GM19193 (cell line): ENCODE measurements around the gene POLR2C.

Experiments used
- POLR2A ChIP-seq: IDR thresholded peaks from 4 replicates; pipeline ENCODE4 v1.6.1; 2011; ENCODE audit not compliant: insufficient read depth, insufficient read length; ENCODE audit errors: extremely low read depth

Gene POLR2C

DNA sequence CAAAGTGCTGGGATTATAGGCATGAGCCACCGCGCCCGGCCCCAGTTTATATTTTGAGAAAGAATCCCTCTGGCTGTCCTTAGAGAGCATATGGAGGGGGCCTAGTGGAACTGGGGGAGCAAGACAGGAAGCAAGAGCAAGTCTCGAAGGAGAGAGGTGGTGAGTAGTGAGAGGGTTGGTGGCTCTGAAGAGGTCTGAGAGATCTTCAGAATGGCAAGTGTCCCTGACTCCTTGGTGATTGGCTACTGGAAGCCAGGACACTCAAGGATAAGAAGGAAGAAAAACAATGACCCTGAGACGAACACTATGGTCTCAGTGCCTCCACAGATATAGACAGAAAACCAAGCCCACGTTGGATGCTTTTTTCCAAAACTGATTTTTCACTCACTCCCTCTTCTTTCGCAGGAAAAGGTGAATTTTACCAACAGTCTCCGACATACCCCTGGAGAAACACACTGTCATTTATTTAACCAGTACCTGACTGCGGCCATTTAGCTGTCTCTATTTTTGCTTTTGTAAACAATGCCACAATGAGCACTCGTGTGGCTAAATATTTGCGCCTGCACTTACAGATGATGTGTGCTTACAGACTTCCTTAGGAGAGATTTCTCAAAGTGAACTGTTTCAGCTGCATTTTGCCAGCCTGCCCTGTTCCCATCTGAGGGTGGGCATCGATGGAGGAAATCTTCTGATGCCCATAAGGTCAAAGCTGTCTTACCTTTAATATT lies 39.7 kb downstream of the POLR2C start:
- no peak for TF ChIP-seq POLR2A

GRCh38 chr16:57503366-57503765 lies 40.9 kb downstream of the POLR2C start:
- TF ChIP-seq POLR2A, result no peak

DNA sequence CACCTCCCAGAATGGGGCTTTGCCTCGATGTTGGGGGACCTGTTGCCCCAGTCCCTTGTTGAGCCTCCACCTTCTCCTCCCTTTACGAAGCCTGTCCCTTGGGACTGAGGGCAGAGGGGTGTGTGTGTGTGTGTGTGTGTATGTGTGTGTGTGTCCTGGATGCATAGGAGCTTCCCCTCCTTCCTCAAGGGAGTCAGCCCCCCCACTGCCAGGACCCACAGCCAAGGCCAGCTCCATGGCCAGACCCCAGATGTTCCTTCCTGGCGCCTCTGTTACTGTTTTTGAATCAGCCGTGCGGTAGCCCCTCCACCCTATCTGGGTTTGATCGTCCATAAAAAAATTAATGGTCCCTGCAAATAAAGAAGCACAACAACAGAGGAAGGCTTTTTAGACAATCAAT lies 41.5 kb downstream of the POLR2C start:
- no peak for TF ChIP-seq POLR2A

DNA sequence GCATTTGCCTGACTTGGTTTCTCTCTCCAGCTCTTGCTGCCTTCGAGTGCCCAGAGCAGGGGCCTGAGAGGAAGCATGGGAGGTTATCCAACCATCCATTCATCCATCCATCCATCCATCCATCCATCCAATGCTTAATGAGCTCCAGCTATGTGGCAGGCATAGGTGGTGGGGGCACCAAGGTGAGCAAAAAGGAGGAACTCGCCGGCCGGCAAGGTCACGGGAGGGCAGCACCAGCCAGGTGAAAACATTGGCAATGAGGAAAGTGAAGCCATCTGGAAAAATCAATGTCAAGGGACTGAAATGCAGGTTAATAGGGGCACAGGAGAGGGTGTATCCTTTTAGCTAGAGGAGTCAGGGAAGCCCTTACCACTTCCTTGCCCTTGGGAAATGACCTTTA lies 42.0 kb downstream of the POLR2C start:
- TF ChIP-seq POLR2A, result no peak

DNA sequence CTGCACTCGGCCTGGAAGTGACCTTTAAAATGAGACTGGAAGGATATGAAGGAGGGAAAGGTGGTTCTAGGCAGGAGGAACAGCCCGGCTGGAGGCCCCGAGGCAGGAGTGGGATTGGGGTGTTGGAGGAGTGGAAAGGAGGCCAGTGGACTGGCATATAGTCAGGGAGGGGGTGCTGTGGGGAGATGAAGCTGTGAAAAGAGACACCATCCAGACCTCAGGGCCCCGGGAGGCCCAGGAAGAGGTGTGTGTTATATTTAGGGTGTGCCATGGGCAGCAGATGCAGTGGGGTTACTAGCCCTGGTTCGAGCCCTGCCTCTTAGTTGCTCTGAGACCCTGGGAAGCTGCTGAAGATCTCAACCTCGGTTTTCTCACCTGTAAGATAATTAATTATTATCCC lies 42.7 kb downstream of the POLR2C start:
- no peak for TF ChIP-seq POLR2A

GRCh38 chr16:57507136-57508034 lies 44.9 kb downstream of the POLR2C start:
- no peak for TF ChIP-seq POLR2A

DNA sequence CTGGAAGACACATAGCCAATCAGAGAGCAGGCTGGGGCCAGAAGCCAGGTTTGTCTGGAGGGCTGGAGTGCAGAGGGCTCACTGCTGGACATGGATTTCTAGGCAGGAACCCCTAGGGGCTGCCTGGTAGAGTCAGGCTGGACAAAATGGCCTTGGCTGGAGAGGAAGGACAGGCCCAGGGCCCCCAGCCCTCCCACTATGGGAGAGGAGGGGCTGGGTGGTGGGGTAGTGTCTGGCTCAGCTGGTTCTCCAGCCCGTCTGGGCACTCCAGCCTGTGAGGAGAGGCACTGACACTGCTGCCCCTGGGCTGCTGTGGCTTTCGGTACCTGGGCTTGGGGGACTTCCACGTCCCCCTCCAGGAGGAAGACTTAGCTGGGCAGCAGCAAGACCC lies 45.6 kb downstream of the POLR2C start:
- no peak for TF ChIP-seq POLR2A

DNA sequence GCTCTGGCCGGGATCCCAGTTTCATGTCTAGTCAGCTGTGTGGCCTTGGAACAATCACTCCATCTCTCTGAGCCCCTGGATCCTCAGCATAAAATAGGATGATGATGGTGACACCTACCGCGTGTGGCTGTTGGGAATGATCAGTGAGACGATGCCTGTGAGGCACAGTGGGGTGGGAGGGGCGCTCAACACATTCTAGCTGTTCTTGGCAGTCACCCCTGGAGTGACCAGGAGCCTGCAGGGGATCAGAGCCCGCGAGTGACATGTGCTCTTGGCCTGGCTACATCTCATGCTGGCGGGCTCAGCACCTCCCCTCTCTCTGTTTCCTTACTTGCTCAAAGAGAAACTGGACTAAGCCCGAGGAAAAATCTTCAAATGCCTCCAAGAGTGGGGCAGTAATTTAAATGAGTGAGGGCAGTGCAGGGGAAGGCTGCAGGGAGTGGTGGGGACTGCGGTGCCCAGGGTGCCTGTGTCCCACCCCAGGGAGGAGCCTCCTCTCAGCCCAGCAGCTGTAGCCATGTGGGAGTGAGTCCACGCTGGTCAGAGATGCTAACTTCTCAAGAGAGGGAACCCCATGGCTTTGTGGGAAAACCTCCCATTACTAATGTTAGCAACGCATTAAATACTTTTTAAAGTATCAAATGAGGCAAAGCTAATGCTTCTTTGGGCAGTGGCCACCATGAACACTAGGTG lies 46.9 kb downstream of the POLR2C start:
- no peak for TF ChIP-seq POLR2A

- TF ChIP-seq POLR2A, result no peak
Measured at GRCh38 chr16:57510016-57510871, 47.8 kb downstream of the POLR2C start.

GRCh38 chr16:57512296-57513001 lies 50.0 kb downstream of the POLR2C start:
- no peak for TF ChIP-seq POLR2A

- no peak for TF ChIP-seq POLR2A
Measured at GRCh38 chr16:57513371-57514102, 51.1 kb downstream of the POLR2C start.

GRCh38 chr16:57514371-57514770 lies 51.9 kb downstream of the POLR2C start:
- no peak for TF ChIP-seq POLR2A
